NCI-H187 (cell line): ENCODE data around the gene DRAP1.
A peak's percentile ranks its signal among the peaks of the same experiment; 100 is the strongest.

Source experiments
- DNase-seq, 2 experiments: peaks; one replicate each; lab custom pipeline; 2025; lab: John Stamatoyannopoulos, UW

DRAP1 gene

GRCh38 chr11:65919141-65919572 is at the start of gene DRAP1:
DRAP1 (plus strand) TSS chr11:65919426; CDS start chr11:65919502, 76 bp downstream.
- DNase-seq = peak; percentile 84 to 98

- DNase-seq = no peak
Measured at GRCh38 chr11:65869643-65870306, 49.5 kb upstream of the DRAP1 start.

- no peak for DNase-seq
Measured at GRCh38 chr11:65870307-65870658, 48.9 kb upstream of the DRAP1 start.

DNA sequence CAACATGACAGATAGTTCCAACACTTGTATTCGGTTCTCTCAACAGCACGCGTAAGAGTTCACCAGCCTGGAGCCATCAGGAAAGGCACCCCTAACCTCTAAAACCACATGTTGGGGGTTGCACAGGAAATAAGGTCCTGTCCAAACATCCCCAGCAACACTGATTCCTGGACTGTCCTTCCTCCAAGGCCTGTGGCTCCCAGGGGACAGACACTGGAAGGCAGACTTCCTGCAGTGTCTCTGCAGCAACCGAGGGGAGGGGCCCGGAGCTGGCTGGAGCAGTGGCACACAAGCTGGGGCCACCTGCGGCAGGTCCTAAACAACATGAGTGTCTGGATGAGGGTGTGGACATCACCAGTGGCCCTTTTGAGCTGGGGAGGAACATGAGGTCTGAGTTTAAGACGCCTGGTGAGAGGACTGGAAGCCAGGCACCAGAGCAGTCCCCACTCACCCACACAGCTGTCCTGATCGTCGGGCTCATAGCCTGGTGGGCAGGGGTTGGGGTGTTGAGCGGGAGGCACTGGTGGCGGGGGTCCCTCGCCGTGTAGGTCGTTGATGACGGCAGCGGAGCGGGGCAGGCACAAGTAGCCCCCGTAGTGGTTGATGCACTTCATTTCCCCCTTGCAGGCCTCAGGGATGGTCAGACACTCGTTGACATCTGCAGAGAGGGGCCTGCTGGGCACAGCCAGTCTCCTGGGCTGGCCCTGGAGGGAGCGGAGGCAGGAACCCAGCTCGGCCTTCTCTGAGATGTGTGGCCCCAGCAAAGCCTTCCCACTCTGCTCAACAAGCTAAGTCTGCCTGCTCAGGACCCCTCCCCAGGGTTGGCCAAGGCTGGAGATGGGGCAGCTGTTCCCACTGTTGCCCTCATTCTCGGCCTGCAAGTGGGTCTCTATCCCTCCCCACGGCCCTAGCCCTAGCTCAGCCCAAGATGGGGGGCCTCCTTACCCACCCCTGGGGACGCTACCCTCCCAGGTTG is 48.2 kb upstream of the DRAP1 start:
- DNase-seq = peak; percentile 8 to 37

- DNase-seq = no peak
Measured at GRCh38 chr11:65871811-65872548, 47.2 kb upstream of the DRAP1 start.

GRCh38 chr11:65872586-65873317 is 46.5 kb upstream of the DRAP1 start, which contains the start of gene EFEMP2:
EFEMP2 (minus strand) TSS chr11:65872800; CDS start chr11:65872354, 446 bp downstream.
- no peak for DNase-seq

DNA sequence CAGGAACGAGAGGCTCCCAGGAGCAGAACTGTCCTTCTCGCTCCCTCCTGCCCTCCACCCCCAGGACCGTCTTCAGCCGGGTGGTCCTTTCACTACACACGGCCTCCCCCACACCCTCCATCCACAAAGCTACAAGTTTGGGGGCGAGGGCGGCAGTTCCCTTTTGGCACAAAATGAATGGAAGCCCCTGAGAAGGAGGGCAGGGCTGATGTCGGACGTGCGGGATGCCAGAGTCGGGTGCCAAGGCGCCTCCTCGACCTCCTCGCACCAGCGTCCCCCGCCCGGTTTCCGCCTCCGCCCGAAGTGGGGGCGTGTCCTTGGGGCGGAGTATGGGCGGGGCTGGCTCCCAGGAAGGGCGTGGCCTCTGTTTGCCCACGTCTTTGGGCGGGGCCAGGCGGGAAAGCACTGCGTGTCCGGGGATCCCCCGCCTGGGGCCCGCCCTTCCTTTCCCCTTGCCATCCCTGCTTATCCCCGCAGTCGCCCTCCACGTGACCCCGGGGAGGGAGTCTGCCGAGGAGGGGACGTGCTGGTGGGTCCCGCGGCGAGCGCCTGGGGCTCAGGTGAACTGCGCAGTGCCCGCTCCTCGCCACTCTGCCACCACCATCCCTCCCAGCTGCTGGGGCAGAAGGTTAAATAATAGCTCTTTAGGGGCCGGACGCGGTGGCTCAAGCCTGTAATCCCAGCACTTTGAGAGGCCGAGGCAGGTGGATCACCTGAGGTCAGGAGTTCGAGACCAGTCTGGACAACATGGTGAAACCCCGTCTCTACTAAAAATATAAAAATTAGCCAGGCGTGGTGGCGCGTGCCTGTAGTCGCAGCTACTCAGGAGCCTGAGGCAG is 45.7 kb upstream of the DRAP1 start:
- peak; percentile 67 to 77 for DNase-seq

GRCh38 chr11:65879617-65880016 is 39.6 kb upstream of the DRAP1 start, which contains the start of gene CTSW:
CTSW (plus strand) TSS chr11:65879837; CDS start chr11:65879855, 18 bp downstream.
- DNase-seq = no peak

DNA sequence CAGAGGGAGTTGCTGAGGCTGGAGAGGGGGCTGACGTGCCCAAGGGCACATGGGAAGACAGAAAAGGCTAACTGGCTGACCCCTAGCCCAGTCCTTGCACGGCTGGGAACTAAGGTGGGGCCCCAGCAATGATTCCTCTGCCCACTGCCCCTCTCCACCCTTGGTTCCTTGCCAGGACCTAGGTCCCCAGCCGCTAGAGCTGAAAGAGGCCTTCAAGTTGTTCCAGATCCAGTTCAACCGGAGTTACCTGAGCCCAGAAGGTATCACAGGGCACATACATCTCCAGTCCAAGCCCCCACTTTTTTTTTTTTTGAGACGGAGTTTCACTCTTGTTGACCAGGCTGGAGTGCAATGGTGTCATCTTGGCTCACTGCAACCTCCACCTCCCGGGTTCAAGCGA is 39.2 kb upstream of the DRAP1 start:
- DNase-seq = no peak

DNA sequence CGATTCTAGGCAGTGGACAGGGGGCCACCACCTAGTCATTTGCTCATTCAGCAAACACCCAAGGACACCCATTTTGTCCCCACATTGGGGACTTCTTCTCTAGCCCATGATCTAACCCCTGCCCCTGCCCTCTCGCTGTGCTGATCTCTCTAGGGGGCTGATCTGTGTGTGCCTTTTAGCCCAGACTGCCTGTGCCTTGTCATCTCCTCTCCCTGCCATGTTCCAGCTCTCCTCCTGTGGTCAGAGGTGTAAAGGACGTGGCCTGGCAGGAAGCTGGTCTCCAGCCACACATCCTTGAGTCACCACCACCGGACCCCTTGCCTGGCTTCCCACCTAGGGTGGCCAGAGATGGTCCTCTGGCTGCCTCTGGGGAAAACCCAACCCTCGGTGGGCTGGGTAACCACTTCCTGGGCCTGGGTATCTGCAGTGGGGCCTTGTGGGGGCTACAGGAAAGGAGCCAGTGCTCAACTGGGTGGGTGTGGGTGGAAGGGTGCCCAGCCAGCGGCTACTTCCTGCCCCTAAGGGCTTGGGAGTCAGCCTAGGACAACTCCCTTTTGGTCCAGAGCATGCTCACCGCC is 38.3 kb upstream of the DRAP1 start:
- no peak for DNase-seq

GRCh38 chr11:65882120-65883057 is 36.8 kb upstream of the DRAP1 start:
- DNase-seq = no peak

GRCh38 chr11:65883058-65883761 is 36.0 kb upstream of the DRAP1 start:
- DNase-seq = no peak

DNA sequence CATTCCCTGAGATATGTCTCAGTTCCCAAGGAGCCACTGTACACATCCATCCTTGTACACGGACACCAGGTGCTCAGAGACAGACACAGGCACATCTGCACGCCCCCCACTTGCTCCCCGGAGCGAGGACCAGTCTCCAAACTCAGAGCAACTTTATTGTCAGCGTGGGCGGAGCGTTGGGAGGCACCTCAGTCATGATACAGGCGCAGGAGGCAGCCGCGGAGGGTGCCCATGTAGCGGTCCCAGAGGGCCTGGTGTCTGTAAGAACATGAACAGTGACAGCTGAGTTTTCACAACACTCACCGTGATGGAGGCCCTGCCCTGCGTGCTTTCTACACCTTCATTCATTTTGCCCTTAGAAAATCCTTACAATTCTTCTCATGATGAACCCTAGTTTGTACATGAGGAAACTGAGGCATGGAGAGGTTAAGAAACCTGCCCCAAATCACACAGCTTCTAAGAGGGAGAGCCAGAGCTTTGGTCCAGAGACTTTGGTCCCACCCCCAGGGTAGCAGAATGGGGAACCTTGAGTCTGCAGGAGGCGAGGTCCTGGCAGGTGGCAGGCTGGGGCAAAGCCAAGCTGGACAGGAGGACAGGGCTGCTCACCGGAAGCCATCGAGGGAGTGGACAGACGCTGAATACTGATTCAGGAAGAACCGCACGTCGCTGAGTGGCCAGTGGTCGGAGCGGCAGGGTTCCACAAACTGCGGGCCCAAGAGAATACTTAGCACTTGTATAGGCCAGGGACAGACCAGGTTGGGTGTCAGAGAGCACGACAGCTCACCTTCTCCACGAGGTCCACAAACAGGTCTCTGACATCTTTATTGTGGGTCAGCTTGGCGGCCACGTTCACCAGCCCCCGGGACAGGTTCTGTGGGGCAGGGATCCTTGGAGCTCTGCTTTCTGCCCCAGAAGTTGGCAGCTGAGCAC is 35.2 kb upstream of the DRAP1 start:
- DNase-seq = no peak

- peak; percentile 9 to 23 for DNase-seq
Measured at GRCh38 chr11:65884716-65885092, 34.5 kb upstream of the DRAP1 start.

- DNase-seq = no peak
Measured at GRCh38 chr11:65885231-65885630, 34.0 kb upstream of the DRAP1 start.

DNA sequence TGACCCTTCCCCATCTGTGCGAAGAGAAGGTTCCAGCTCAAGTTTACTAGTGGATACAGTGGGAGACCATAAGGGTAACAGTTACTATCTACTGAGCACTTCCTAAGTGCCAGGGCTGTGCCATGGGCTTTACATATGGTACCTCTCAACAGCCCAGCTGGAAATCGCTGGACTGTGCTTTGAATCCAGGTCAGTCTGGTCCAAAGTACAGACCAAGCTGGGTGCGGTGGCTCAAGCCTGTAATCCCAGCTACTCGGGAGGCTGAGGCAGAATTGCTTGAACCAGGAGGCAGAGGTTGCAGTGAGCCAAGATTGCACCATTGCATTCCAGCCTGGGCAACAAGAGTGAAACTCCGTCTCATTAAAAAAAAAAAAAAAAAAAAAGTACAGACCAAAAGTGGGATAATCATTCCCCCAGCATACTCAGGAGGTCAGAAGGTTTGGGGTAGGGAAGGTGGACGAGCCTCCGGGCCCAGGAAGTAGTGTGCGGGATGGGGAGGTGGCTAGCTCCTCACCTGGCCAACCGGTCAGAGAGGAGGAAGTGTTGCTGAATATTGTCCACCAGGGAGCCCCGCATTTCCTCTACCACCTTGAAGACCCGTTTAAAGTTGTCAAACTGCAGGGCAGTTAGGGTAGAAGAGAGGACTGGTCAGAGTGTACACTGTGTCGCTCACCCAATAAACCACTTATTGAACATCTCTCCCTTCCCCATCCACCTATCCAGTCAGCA is 33.3 kb upstream of the DRAP1 start:
- no peak for DNase-seq
